Measurements from ENCODE around the gene TPRG1.

The TPRG1 gene

GRCh38 chr3:189349772-189350171 is 178.0 kb downstream of the TPRG1 start:
- peaks cover 22% of the 10 kb centered on the region for H3K27me3 ChIP-seq (ENCODE audit: control insufficient read depth, low read length)
- H3K79me2 ChIP-seq (ENCODE audit: control insufficient read depth, low read length): no peaks in the 10 kb centered on the region
- H3K27ac ChIP-seq (ENCODE audit: low read depth, low read length): no peak overlapping the region
- H3K4me1 ChIP-seq (ENCODE audit: control insufficient read depth, low read length): no peaks in the 10 kb centered on the region
- H3K36me3 ChIP-seq (ENCODE audit: control insufficient read depth, low read length): no peaks in the 10 kb centered on the region
- H3K9me2 ChIP-seq (replicated peaks; ENCODE audit: control insufficient read depth, low read length): no peaks in the 10 kb centered on the region
- H3K4me2 ChIP-seq (ENCODE audit: low read length): no peak overlapping the region
- no peaks in the 10 kb centered on the region for H4K20me1 ChIP-seq (ENCODE audit: control insufficient read depth, insufficient read depth, low read depth, low read length)
- no peaks in the 10 kb centered on the region for H3K9me3 ChIP-seq (ENCODE audit: control insufficient read depth, insufficient read depth, low read length)
- H3K4me3 ChIP-seq (ENCODE audit: low read length): no peak overlapping the region
- no peaks in the 10 kb centered on the region for H3F3A ChIP-seq (ENCODE audit: control insufficient read depth, insufficient read depth)
- TF ChIP-seq EZH2phosphoT487 (IDR thresholded peaks at IDR 0.05; ENCODE audit: borderline replicate concordance, low read length) (no peak), CTCF (IDR thresholded peaks at IDR 0.05; ENCODE audit: low read depth, low read length, poor library complexity, severe bottlenecking) (no peak)

- Histone ChIP-seq H3K27me3 (ENCODE audit: control insufficient read depth, low read length) (peaks cover 6% of the 10 kb centered on the region), H3K4me2 (ENCODE audit: low read length) (no peak overlapping the region), H4K20me1 (ENCODE audit: control insufficient read depth, insufficient read depth, low read depth, low read length) (no peaks in the 10 kb centered on the region), H3K27ac (ENCODE audit: low read depth, low read length) (no peak overlapping the region), H3K4me3 (ENCODE audit: low read length) (no peak overlapping the region), H3F3A (ENCODE audit: control insufficient read depth, insufficient read depth) (no peaks in the 10 kb centered on the region), H3K9me3 (ENCODE audit: control insufficient read depth, insufficient read depth, low read length) (no peaks in the 10 kb centered on the region), H3K9me2 (replicated peaks; ENCODE audit: control insufficient read depth, low read length) (no peaks in the 10 kb centered on the region), H3K79me2 (ENCODE audit: control insufficient read depth, low read length) (no peaks in the 10 kb centered on the region), H3K36me3 (ENCODE audit: control insufficient read depth, low read length) (no peaks in the 10 kb centered on the region), H3K4me1 (ENCODE audit: control insufficient read depth, low read length) (no peaks in the 10 kb centered on the region)
- TF ChIP-seq EZH2phosphoT487 (IDR thresholded peaks at IDR 0.05; ENCODE audit: borderline replicate concordance, low read length) (no peak), CTCF (IDR thresholded peaks at IDR 0.05; ENCODE audit: low read depth, low read length, poor library complexity, severe bottlenecking) (no peak)
Observed at GRCh38 chr3:189353318-189353965, 181.7 kb downstream of the TPRG1 start.

- Histone ChIP-seq H4K20me1 (ENCODE audit: control insufficient read depth, insufficient read depth, low read depth, low read length) (no peaks in the 10 kb centered on the region), H3K4me3 (ENCODE audit: low read length) (no peak overlapping the region), H3K27ac (ENCODE audit: low read depth, low read length) (no peak overlapping the region), H3K4me2 (ENCODE audit: low read length) (no peak overlapping the region), H3K36me3 (ENCODE audit: control insufficient read depth, low read length) (no peaks in the 10 kb centered on the region), H3K79me2 (ENCODE audit: control insufficient read depth, low read length) (no peaks in the 10 kb centered on the region), H3K4me1 (ENCODE audit: control insufficient read depth, low read length) (no peaks in the 10 kb centered on the region), H3K27me3 (ENCODE audit: control insufficient read depth, low read length) (peaks cover 4% of the 10 kb centered on the region), H3F3A (ENCODE audit: control insufficient read depth, insufficient read depth) (no peaks in the 10 kb centered on the region), H3K9me2 (replicated peaks; ENCODE audit: control insufficient read depth, low read length) (no peaks in the 10 kb centered on the region), H3K9me3 (ENCODE audit: control insufficient read depth, insufficient read depth, low read length) (no peaks in the 10 kb centered on the region)
- TF ChIP-seq CTCF (IDR thresholded peaks at IDR 0.05; ENCODE audit: low read depth, low read length, poor library complexity, severe bottlenecking) (no peak), EZH2phosphoT487 (IDR thresholded peaks at IDR 0.05; ENCODE audit: borderline replicate concordance, low read length) (no peak)
Observed at GRCh38 chr3:189353988-189354889, 182.5 kb downstream of the TPRG1 start.

Measured in DOHH2 (cell line).